Measurements from ENCODE around the gene SORL1-AS1.
A peak's percentile ranks its signal among the peaks of the same experiment; 100 is the strongest.

GRCh38 chr11:121451986-121452608, 670 bp downstream of the SORL1-AS1 start, which contains the start of gene SORL1:
- peak; percentile 41 to 64 for TF ChIP-seq CTCF (IDR thresholded peaks at IDR 0.05; ENCODE audit: extremely low read depth in 1 of 2, insufficient read depth in 1 of 2, low read depth in 1 of 2, low read length in 2 of 2)
- peak; percentile 80 for TF ChIP-seq EZH2 (IDR thresholded peaks at IDR 0.05; ENCODE audit: borderline replicate concordance, low read depth, low read length, severe bottlenecking)
- TF ChIP-seq POLR2A (IDR thresholded peaks at IDR 0.05; ENCODE audit: low read depth, low read length): no peak
